Omental fat pad (tissue), 4 donors: ENCODE measurements around the gene IFNAR1. TPM values are rescaled to one million over a fixed set of nuclear protein-coding genes. Genes with fewer than 3 reads are reported as not detected.

ENCODE experiments used
- ATAC-seq: fragments of 150-250 bp; one replicate; pipeline ENCODE4 v1.9.1; 2016; ENCODE audit warnings: mild to moderate bottlenecking, moderate library complexity; ENCODE audit not compliant: low FRiP score
- DNase-seq: peaks from one replicate; pipeline ENCODE4 v3.0.0-alpha.2; 2019; ENCODE audit warnings: low spot score
- total RNA-seq, 4 donors: library from RNA; depleted of rRNA; stranded (reverse); fragments of >200 nt; gene quantifications; one replicate each; pipeline ENCODE4 v1.1.0, GENCODE V29; 2016
- TF ChIP-seq, protein P1 (sequence below), 3 donors: fragments of 450-650 bp; IDR thresholded peaks; one replicate each; pipeline ENCODE4 v1.5.1; 2016 to 2017; ENCODE audit warnings: antibody characterized with exemption in 3 of 3, mild to moderate bottlenecking in 3 of 3, moderate library complexity in 2 of 3

The IFNAR1 gene
- total RNA-seq, 4 donors from 2014 or later = 36.2 to 53.3 (median 42.4) TPM

DNA sequence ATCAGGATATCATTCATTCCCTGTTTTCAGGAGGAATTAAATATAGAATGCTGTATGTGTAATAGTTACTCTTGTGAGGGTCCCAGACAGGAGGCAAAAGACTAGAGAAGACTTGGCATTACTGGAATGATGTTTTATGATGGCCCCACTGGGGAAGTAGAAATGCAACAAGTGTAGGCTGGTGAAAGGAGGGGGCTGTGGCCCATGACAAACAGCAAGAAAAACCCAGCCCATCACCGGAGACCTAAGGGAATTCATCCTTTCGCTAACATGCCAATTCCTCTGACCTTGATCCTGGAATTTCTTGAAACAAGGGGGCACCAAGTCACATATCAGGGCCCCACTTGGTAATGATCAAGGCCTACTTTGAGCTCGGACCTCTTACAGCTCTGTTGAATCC lies 72.9 kb downstream of the IFNAR1 start:
- ATAC-seq (no peak), DNase-seq (no peak)
- TF ChIP-seq, protein P1, sequence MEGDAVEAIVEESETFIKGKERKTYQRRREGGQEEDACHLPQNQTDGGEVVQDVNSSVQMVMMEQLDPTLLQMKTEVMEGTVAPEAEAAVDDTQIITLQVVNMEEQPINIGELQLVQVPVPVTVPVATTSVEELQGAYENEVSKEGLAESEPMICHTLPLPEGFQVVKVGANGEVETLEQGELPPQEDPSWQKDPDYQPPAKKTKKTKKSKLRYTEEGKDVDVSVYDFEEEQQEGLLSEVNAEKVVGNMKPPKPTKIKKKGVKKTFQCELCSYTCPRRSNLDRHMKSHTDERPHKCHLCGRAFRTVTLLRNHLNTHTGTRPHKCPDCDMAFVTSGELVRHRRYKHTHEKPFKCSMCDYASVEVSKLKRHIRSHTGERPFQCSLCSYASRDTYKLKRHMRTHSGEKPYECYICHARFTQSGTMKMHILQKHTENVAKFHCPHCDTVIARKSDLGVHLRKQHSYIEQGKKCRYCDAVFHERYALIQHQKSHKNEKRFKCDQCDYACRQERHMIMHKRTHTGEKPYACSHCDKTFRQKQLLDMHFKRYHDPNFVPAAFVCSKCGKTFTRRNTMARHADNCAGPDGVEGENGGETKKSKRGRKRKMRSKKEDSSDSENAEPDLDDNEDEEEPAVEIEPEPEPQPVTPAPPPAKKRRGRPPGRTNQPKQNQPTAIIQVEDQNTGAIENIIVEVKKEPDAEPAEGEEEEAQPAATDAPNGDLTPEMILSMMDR (IDR thresholded peaks at IDR 0.05) = no peak

DNA sequence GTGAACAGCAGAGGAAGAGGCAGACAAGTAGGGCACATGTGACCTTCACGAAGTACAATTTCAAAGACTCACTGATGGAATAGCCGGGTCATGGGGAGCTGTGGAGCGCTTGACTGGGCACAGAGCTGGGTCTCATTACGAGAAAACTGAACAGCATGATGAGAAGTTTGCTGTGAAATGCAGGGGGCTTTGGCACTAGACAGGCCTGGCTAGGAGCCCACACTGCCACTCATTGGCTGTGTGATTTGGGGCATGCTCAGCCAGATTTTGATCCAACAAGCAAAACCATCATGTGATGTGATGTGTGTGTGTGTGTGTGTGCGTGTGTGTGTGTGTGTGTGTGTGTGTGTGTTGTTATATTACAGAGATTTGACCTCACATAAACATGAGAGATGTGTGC lies 73.6 kb downstream of the IFNAR1 start:
- TF ChIP-seq, protein P1 (IDR thresholded peaks at IDR 0.05) = no peak
- DNase-seq (no peak), ATAC-seq (no peak)

DNA sequence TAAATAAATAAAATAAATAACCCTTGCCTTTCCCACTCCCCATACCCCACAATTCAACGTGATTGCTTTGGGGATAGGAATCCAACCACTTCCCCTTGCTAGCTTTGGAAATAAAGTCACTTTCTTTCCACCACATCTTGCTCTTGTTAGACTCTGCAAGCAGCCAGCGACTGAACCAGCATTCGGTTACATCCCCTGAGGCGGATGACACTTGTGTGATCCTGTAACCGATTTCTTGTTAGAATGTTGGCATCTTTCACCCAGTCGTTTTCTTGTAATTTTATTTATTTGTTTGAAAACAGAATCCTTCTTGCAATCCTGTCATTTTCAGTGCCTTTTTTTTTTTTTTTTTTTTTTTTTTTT lies 76.8 kb downstream of the IFNAR1 start:
- TF ChIP-seq, protein P1 (IDR thresholded peaks at IDR 0.05) = no peak
- no peak for ATAC-seq
- no peak for DNase-seq

GRCh38 chr21:33402001-33402979 lies 77.5 kb downstream of the IFNAR1 start:
- DNase-seq (no peak), ATAC-seq (peak; percentile 58)
- TF ChIP-seq, protein P1 (IDR thresholded peaks at IDR 0.05) = no peak

DNA sequence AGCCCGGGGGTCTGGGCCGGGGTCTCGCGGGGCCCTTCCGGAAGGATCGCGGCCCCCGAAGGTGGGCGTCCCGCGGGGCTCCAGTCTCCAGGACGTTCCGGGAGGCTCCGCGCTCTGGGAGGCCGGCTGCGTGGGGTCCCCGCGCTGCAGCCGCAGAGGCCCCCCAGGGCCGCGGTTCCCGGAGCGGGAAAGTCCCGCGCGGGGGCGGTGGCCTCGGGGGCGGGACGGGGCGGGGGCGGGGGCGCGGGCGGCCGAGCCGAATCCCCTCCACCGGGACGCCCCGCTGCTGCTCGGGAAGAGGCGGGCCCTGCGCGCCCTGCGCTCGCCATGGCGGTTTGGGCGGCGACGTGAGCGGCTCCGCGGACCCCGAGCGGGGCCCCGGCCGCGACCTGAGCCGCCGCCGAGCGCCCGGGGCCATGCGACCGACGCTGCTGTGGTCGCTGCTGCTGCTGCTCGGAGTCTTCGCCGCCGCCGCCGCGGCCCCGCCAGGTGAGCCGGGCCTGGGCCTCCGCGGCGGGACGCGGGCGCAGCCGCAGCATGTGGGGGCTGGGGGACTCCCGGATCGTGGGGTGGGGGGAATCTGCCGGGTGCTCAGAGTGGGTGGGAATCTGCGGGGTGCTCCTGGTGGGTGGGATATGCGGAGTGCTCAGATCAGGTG lies 78.5 kb downstream of the IFNAR1 start, which contains the start of gene IFNGR2:
IFNGR2 (plus strand) TSS at position 286 of the 658 bp plus-strand sequence; CDS start at position 417, 131 bp downstream.
- no peak for DNase-seq
- ATAC-seq = peak; percentile 33
- TF ChIP-seq, protein P1 (IDR thresholded peaks at IDR 0.05) = no peak

- TF ChIP-seq, protein P1 (IDR thresholded peaks at IDR 0.05) = no peak
- ATAC-seq = peak; percentile 21
- DNase-seq = no peak
Measured at GRCh38 chr21:33403786-33404585, 79.2 kb downstream of the IFNAR1 start.
